GM19193 (cell line): Measurements from ENCODE around the gene KRTAP2-2.
"Not testable (repeated sequence)": the region's sequence is repeated elsewhere in the genome, so short reads cannot be mapped to it uniquely, and the experiment has no call there.

Experiments used
- POLR2A ChIP-seq: IDR thresholded peaks from 4 replicates; pipeline ENCODE4 v1.6.1; 2011; ENCODE audit not compliant: insufficient read depth, insufficient read length; ENCODE audit errors: extremely low read depth

KRTAP2-2 gene, protein sequence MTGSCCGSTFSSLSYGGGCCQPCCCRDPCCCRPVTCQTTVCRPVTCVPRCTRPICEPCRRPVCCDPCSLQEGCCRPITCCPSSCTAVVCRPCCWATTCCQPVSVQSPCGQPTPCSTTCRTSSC

DNA sequence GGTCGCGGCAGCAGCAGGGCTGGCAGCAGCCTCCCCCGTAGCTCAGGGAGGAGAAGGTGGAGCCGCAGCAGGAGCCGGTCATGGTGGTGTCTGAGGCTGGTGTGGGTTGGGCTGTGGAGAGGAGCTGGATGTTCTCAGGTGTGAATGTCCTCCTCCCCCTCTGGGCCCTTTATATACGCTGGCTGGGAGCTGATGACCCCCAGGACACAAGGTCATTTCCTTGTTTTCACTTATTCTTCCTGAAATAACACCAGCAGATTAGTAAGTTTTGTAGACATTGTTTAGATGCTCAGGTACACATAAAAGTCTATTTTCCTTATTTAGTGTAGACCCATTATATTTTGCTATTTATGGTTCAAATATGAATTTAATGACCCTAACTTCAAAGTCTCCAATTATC lies at the start of gene KRTAP2-2:
Gene KRTAP2-2 (minus strand): TSS at position 101 of the 400 bp plus-strand sequence. CDS start 19 bp downstream, at position 82.
- not testable (repeated sequence) for TF ChIP-seq POLR2A

DNA sequence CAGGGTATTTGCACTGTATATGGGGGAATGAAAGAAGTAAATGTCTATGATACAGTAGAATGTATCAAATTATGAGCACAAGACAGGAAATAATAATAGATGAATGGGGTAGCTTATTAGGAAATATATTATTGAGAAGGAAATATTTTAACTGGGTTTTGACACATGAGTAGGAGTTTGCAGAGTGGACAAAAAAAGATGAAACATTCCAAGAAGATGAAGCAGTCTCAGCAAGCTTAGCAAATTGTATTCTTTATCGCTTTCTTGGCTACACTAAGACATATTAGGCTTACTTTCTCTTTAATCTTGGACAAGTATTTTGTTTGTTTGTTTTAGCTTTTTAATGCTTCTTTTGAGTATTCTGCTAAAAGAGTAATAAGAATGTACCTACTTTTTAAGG lies 48.9 kb upstream of the KRTAP2-2 start:
- no peak for TF ChIP-seq POLR2A

DNA sequence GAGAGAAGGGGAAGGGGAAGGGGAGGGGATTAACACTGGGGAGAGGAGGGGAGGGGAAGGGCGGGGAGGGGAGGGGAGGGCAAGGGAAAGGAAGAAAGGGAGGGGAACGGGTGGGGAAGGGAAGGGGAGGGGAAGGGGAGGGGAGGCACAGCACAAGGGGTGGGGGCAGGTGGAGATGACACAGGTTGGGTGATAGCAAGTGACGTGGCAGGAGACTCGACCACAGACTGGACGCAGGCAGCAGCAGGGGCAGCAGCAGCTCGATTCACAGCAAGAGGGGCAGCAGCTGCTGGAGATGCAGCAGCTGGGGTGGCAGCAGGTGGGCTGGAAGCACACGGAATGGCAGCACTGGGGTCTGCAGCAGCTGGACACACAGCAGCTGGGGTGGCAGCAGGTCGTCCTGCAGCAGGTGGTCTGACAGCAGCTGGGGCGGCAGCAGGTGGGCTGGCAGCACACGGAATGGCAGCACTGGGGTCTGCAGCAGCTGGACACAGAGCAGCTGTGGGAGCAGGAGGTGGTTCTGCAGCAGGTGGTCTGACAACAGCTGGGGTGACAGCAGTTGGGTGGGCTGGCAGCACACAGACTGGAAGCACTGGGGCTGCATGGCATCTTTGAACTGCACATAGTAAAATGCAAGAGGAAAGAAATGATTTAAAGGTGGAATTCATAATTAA lies 46.7 kb upstream of the KRTAP2-2 start, which contains the start of gene KRTAP4-16:
Gene KRTAP4-16 (minus strand): TSS at position 624 of the 674 bp plus-strand sequence. CDS start 0 bp downstream, at position 624.
- no peak for TF ChIP-seq POLR2A

DNA sequence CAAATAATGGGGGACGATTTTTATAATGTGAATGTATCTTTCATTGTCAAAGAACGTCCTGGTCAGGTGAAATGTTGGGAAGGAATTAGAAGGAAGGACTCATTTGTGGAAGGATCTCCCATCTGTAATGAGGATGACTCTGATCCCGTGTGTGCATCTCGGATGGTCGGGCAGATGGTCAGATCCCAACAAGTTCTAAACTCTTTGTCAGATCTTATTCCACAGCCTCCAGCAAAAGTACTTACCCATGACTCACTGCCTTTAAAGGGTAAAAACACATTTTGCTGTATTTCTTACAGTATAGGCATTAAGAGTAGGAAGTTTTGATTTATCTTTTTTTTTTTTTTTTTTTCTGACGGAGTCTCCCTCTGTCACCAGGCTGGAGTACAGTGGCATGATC lies 43.5 kb upstream of the KRTAP2-2 start:
- TF ChIP-seq POLR2A: no peak

DNA sequence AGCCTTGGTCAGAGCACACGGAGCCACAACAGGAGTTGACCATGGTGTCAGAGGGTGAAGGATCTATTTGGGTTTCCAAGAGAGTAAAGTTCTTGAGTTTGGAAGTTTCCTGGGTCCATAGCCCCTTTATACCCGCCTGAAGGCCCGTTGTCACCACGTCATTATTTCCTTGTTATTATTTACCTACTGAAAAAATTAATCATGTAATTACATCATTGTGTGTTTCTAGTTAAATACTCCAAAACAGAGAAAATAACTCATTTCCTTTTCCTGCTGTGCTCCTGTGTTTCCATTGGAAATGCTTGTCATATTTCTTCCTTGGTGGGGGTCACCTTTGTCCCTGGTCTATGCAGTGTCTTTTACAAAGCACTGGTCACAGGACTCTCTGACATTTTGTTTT lies 43.0 kb upstream of the KRTAP2-2 start, which contains the start of gene KRTAP4-8:
Gene KRTAP4-8 (minus strand): TSS at position 101 of the 400 bp plus-strand sequence. CDS start 58 bp downstream, at position 43.
- no peak for TF ChIP-seq POLR2A

DNA sequence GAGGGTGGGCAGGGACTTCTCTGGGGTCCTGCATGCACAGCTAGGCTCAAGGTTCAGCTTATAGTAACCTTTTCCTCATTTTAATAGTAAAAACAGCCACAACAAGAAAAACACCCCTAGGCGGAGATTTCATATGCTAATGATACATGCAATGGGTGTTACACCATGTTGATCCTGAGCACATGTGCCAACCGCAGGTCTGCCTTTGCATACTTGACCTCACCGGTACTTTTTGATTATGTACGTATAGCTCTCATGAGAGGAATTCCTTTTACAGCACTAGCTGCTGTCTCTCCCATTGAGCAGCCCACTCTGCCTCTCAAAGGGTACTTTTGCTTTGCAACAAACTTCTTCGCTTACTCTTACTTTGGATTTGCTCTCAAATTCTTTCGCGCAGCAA lies 41.0 kb upstream of the KRTAP2-2 start:
- TF ChIP-seq POLR2A: no peak

DNA sequence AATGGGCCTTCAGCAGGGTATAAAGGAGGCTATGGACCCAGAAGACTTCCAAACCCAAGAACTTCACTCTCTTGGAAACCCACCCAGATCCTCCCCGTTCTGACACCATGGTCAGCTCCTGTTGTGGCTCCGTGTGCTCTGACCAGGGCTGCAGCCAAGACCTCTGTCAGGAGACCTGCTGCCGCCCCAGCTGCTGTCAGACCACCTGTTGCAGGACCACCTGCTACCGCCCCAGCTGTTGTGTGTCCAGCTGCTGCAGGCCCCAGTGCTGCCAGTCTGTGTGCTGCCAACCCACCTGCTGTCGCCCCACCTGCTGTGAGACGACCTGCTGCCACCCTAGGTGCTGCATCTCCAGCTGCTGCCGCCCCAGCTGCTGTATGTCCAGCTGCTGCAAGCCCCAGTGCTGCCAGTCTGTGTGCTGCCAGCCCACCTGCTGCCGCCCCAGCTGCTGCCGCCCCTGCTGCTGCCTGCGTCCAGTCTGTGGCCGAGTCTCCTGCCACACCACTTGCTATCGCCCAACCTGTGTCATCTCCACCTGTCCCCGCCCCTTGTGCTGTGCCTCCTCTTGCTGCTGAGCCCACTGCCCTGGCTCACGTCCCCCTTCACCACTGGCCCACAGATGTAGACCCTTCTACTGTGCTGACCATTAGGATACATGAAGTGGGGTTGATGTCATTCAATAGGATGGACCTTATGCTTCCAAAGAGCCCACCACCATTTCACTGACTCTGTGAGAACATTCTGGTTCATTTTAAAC lies 29.2 kb upstream of the KRTAP2-2 start, which contains the start of gene KRTAP4-7:
Gene KRTAP4-7 (plus strand): TSS at position 51 of the 757 bp plus-strand sequence. CDS start 57 bp downstream, at position 108.
- not testable (repeated sequence) for TF ChIP-seq POLR2A

DNA sequence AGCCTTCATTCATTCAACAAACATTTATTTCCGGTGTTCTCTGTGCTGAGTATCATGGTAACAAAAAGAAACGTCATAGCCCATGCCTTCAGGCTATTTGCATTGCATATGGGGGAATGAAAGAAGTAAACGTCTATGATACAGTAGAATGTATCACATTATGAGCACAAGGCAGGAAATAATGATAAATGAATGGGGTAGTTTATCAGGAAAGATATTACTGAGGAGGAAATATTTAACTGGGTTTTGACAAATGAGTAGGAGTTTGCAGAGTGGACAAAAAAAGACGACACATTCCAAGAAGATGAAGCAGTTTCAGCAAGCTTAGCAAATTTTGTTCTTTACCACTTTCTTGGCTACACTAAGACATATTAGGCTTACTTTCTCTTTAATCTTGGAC lies 27.6 kb upstream of the KRTAP2-2 start:
- no peak for TF ChIP-seq POLR2A

DNA sequence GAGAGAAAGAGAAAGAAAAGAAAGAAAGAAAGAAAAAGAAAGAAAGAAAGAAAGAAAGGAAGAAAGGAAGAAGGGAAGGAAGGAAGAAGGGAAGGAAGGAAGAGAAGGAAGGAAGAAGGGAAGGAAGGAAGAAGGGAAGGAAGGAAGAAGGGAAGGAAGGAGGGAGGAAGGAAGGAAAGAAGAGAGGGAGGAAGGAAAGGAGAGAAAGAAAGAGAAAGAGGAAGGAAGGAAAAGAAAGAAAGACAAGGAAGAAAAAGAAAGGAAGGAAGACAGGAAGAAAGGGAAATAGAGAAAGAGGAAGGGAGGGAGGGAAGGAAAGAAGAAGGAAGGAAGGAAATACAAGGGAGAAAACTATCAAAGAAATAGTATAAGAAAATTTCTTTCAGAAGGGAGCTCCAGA lies 21.8 kb upstream of the KRTAP2-2 start:
- no peak for TF ChIP-seq POLR2A

DNA sequence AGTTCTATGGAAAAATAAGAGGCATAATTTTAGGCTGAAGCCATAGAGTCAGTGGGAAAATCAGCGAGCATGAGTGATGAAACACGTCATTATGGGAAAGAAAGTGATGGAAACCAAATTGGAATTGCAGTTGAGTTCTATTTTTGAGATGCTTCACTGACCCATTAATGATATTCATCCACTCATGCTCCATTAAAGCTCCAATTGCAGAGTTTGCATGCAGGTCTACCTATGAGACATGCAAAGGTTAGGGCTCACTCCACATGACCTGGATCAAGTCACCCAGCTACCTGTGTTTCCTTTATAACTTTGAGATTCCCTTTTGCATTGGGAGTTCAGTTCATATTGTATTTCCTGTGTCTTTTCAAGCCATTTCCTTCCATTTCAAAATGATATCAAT lies 18.6 kb upstream of the KRTAP2-2 start:
- TF ChIP-seq POLR2A: no peak

DNA sequence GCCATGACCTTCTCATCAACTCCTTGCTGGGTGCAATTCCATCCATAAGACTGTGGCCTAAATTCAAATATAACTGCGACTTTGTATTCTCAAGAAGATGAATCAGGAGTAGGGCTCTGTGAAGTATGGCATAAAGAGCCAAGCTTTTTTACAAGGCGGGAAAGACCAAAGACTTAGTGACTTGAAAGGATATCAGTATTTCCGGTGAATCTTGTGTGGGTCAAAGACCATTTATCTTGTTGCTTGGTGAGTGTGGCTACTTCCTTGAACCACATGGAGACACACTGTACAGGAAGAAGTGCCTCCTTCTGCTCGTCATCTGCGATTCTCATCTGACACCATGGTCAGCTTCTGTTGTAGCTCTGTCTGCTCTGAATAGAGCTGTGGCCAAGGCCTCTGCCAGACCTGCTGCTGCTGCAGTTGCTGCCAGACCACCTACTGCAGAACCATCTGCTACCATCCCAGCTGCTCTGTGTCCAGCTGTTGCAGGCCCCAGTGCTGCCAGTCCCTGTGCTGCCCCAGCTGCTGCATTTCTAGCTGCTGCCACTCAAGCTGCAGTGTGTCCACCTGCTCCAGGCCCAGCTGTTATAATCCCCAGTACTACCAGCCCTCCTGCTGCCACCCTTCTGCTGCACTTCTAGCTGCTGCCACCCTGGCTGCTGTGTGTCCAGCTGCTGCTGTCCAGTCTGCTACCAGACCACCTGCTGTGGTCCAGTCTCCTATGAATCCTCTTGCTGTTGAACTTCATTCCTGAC lies 16.8 kb upstream of the KRTAP2-2 start:
- no peak for TF ChIP-seq POLR2A

DNA sequence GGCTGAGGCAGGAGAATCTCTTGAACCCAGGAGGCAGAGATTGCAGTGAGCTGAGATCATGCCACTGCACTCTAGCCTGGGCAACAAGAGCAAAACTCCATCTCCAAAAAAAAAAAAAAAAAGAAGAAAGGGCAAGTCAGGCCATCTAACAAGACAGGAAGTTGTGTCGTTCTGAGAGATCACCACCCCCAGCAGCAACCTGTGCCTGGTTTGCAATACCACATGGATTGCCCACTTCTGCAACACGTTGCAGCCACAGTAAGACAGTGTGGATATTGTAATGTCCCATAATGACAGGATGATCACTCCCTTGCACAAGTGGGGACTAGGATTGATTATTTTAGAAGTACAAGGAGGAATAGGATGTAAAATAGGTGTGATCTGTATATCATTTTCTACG lies 14.0 kb upstream of the KRTAP2-2 start:
- TF ChIP-seq POLR2A: no peak

DNA sequence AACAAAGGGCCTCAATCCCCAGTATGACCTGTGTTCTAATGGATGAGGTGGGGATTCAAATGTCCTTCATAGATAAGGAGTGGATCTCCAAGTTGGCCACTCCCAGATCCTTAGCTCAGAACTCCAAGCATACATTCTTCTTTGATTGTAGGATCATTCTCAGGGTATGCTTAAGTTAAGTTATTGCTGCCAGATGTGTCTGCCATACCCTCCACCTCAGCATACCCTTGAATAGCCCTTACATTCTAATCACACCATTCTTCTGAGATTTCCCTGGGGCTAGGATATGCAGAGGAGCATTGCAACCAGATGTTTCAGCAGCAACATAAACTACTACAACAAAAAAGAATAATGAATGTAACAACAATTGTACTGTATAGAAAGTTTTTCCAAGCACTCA lies 12.3 kb upstream of the KRTAP2-2 start:
- TF ChIP-seq POLR2A: no peak

DNA sequence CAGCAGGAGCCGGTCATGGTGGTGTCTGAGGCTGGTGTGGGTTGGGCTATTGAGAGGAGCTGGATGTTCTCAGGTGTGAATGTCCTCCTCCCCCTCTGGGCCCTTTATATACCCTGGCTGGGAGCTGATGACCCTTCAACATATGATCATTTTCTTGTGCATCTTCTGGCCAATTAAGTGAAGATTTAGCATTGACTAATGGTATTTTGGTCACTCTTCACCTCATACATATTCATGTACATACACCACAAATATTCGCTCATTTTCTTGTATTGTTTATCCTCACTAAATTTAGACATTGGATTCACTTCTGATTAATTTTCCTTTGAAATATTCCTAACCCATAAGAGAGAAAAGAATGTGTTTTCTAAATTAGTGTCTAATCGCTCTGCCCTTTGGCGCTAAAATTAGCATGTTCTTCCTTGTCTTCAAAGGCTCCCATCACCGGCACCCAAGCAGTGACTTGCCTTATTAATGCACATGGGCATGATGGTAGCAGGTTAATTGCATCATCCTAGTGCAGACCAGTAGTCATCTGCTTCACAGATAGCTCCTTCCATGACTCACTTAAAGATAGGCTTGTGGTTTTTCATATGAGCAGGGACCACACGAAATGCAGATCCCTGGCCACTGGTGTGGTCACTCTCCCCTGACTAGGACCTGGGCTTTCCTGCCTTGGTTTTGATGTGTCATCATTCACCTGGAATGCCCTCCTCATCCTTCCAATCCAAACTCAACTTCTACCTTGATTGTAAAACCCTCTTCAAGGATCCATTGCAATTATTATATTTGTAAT lies 11.0 kb upstream of the KRTAP2-2 start, which contains the start of gene KRTAP2-4:
Gene KRTAP2-4 (minus strand): TSS at position 51 of the 796 bp plus-strand sequence. CDS start 34 bp downstream, at position 17.
- TF ChIP-seq POLR2A: no peak
